CD4-positive, alpha-beta T cell treated with Interleukin-4 for 4 hours (primary cell): ENCODE data around the gene ACADL.
"Not testable (repeated sequence)": the region's sequence is repeated elsewhere in the genome, so short reads cannot be mapped to it uniquely, and the experiment has no call there.

ENCODE experiments used
- DNase-seq: peaks from one replicate; pipeline ENCODE4 v3.0.0-alpha.2; 2020

ACADL gene

GRCh38 chr2:210199186-210199765, 26.0 kb downstream of the ACADL start:
- peak; percentile 50 for DNase-seq

GRCh38 chr2:210198326-210198725, 26.9 kb downstream of the ACADL start:
- DNase-seq: no peak

- DNase-seq: no peak
Observed at GRCh38 chr2:210197720-210198119, 27.5 kb downstream of the ACADL start.

- peak; percentile 49 for DNase-seq
Observed at GRCh38 chr2:210195101-210195852, 30.0 kb downstream of the ACADL start.

GRCh38 chr2:210190345-210190744, 34.9 kb downstream of the ACADL start:
- no peak for DNase-seq

GRCh38 chr2:210189452-210190138, 35.7 kb downstream of the ACADL start:
- no peak for DNase-seq

- no peak for DNase-seq
Observed at GRCh38 chr2:210188755-210189154, 36.5 kb downstream of the ACADL start.

- no peak for DNase-seq
Observed at GRCh38 chr2:210188190-210188589, 37.1 kb downstream of the ACADL start.

- not testable (repeated sequence) for DNase-seq
Observed at GRCh38 chr2:210183936-210184335, 41.3 kb downstream of the ACADL start.

- DNase-seq: not testable (repeated sequence)
Observed at GRCh38 chr2:210181606-210182088, 43.6 kb downstream of the ACADL start.

- not testable (repeated sequence) for DNase-seq
Observed at GRCh38 chr2:210181033-210181605, 44.1 kb downstream of the ACADL start.

- no peak for DNase-seq
Observed at GRCh38 chr2:210180477-210180876, 44.8 kb downstream of the ACADL start.

GRCh38 chr2:210179351-210179990, 45.8 kb downstream of the ACADL start:
- no peak for DNase-seq

GRCh38 chr2:210177769-210178168, 47.5 kb downstream of the ACADL start:
- no peak for DNase-seq

GRCh38 chr2:210177115-210177514, 48.1 kb downstream of the ACADL start:
- not testable (repeated sequence) for DNase-seq

- no peak for DNase-seq
Observed at GRCh38 chr2:210174086-210174485, 51.2 kb downstream of the ACADL start.

GRCh38 chr2:210172219-210172575, 53.0 kb downstream of the ACADL start:
- no peak for DNase-seq

GRCh38 chr2:210171309-210172218, 53.7 kb downstream of the ACADL start, which contains the start of gene KANSL1L:
KANSL1L (minus strand) TSS chr2:210171409; CDS start chr2:210154582, 16,827 bp downstream.
- DNase-seq: peak; percentile 95

- DNase-seq: peak; percentile 96
Observed at GRCh38 chr2:210170446-210171303, 54.6 kb downstream of the ACADL start.

- no peak for DNase-seq
Observed at GRCh38 chr2:210170196-210170445, 55.1 kb downstream of the ACADL start.
